ENCODE measurements around the gene LILRB2.

DNA sequence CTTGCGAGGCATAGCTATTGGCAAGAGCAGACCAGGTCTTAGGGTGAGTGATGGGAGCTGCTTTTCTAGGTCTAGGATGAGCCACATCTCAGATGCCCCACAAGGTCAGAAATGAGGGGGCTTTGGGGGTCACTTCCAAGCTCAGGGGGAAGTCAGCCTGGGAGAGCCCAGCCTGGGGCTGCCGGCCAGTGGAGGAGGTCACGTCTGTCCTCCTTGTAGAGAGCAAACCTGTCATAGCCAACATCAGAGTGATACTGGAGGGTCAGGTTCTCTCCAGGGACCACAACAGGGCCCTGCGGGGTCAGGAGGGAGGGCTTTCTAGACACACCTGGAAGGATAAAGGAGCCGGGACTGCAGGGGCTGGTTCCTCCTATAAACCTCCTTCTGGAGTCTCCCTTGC is 29.6 kb upstream of the LILRB2 start:
- TF ChIP-seq, protein P1, sequence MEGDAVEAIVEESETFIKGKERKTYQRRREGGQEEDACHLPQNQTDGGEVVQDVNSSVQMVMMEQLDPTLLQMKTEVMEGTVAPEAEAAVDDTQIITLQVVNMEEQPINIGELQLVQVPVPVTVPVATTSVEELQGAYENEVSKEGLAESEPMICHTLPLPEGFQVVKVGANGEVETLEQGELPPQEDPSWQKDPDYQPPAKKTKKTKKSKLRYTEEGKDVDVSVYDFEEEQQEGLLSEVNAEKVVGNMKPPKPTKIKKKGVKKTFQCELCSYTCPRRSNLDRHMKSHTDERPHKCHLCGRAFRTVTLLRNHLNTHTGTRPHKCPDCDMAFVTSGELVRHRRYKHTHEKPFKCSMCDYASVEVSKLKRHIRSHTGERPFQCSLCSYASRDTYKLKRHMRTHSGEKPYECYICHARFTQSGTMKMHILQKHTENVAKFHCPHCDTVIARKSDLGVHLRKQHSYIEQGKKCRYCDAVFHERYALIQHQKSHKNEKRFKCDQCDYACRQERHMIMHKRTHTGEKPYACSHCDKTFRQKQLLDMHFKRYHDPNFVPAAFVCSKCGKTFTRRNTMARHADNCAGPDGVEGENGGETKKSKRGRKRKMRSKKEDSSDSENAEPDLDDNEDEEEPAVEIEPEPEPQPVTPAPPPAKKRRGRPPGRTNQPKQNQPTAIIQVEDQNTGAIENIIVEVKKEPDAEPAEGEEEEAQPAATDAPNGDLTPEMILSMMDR (IDR thresholded peaks at IDR 0.05): no peak
- TF ChIP-seq POLR2A (IDR thresholded peaks at IDR 0.05) (no peak), EP300 (IDR thresholded peaks at IDR 0.05) (no peak)

Data from gastroesophageal sphincter (tissue), 3 donors.